ENCODE results near the gene ELAPOR1. TPM values are rescaled to one million over a fixed set of nuclear protein-coding genes. Genes with fewer than 3 reads are reported as not detected.

The ELAPOR1 gene
- total RNA-seq, 1 donor from 2014 or later, result 1.9 TPM

DNA sequence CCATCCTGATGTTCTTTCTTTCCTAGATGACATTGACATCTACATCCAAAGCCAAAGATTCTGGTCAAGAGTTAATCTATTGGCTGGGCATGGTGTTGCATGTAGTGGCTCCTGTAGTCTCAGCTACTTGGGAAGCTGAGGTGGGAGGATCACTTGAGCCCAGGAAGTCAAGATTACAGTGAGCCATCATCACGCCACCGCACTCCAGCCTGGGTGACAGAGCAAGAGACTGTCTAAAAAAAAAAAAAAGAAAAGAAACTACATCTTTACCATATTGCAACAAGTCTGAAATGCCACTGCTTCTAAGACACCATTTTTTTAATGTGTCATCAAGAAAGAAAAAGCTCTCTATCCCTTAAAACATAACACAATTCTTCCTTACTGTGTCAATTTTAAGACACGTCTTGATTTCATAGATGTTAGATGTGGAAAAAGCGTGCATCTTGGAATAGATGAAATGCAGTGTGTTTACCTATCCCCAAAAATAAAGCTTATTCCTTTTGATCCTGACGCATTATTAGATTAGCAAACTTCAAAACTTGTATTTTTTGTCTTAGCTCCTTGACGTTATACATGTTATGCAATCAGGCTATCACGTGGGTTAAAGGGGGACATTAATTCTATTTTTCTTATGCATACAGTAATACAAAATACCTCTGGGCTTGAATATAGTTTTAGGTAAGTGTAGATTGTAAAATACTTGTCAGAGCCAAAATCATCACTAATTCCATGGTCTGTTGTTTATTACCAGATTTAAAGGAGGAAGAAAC, 46.3 kb downstream of the ELAPOR1 start:
- intact Hi-C loops (cut with DNase I), result no loop called here
- no peak for ATAC-seq

DNA sequence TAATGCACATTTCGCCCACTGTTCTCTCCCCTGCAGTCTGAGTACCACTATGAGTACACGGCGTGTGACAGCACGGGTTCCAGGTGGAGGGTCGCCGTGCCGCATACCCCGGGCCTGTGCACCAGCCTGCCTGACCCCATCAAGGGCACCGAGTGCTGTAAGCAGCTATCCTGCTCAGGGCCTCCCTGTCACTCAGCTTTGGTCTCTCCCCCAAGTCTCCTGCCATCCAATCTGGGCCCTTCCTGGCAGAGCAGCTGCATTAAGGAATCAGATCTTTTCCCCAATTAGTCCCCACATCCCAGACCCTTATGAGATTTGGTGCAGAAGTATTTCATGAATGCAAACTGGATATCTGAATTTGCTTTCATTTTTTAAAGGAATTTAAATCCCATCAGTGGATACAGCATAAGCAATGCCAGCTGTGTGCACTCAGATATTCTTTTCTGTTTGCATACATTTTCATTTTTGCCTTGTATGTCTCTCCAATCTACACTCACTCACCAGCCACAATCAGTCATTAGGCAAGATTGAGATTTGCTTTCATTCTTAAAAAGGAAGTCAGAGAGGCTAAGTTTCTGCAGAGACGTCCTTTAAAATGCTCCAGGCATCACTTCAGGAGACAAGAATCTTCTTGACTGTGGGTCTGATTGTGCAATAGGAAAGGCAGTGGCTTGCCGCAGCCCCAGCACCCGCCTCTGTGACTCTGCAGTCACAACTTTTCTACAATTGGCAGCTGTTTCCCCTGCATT, 48.1 kb downstream of the ELAPOR1 start:
- intact Hi-C loops (cut with DNase I), result no loop called here
- DNase-seq (ENCODE audit: low spot score), result no peak
- ATAC-seq, result peak; percentile 93

More for the DNA sequence above, 46.3 kb downstream of the ELAPOR1 start:
- no peak for DNase-seq (ENCODE audit: low spot score)

DNA sequence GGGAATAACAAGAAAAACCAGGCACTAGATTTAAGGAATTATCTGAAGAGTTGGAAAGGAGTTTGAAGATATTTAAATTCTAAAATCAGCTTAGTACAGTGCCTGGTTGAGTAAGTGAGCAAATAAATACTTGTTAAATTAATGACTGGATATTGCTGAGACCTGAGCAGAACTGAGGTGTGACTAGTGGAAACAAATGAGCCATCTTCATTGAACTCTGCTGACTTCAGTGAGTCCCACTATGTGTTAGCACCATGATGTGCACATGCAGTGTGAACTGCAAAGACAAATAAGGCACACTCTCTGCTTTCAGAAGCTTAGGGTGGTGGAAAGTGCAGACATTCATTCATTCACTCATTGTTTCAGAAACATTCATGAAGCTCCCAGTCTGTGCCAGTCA, 48.7 kb downstream of the ELAPOR1 start:
- intact Hi-C loops (cut with DNase I), result no loop called here
- DNase-seq (ENCODE audit: low spot score) (no peak), ATAC-seq (peak; percentile 8)

DNA sequence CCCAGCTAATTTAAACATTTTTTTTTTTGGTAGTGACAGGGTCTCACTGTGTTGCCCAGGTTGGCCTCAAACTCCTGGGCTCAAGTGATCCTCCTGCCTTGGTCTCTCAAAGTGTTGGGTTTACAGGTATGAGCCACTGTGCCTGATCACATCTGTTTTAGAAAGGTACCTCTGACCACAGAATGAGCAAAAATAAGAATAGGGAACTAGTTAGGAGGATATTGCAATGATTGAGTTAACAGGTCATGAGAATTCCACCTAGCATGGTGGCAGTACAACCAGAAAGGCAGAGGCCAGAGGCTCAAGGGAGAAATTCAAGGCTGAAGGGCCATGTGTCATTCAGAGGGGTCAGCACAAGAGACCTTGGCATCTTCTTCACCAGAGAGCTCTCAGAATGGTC, 49.6 kb downstream of the ELAPOR1 start:
- DNase-seq (ENCODE audit: low spot score) (no peak), ATAC-seq (no peak)
- intact Hi-C loops (cut with DNase I), result no loop called here

Other genes starting within 250 kb of the ELAPOR1 start
- 22.1 TPM for gene GPSM2, start 237.1 kb upstream of the ELAPOR1 start, total RNA-seq
- 44.6 TPM for gene CLCC1, start 150.6 kb upstream of the ELAPOR1 start, total RNA-seq
- 24.6 TPM for gene WDR47, start 72.0 kb upstream of the ELAPOR1 start, total RNA-seq
- 39.9 TPM for gene TAF13, start 38.1 kb upstream of the ELAPOR1 start, total RNA-seq
- 39.4 TPM for gene TMEM167B, start 23.4 kb upstream of the ELAPOR1 start, total RNA-seq
- 123 TPM for gene SARS1, start 99.8 kb downstream of the ELAPOR1 start, total RNA-seq
- 24.0 TPM for gene CELSR2, start 135.4 kb downstream of the ELAPOR1 start, total RNA-seq
- 7.6 TPM for gene PSRC1, start 169.0 kb downstream of the ELAPOR1 start, total RNA-seq
- 0.45 TPM for gene MYBPHL, start 192.9 kb downstream of the ELAPOR1 start, total RNA-seq

All from sciatic nerve (tissue), 2 donors.